Esophagus mucosa (tissue), 1 donor: ENCODE results near the gene CRBN. TPM values are rescaled to one million over a fixed set of nuclear protein-coding genes. Genes with fewer than 3 reads are reported as not detected.

Experiments
- ATAC-seq: fragments of 200-7000 bp; cut with Tn5 transposase; one replicate; pipeline ENCODE4 v1.9.1; 2020
- total RNA-seq: library from RNA; stranded (reverse); gene quantifications from one replicate; pipeline ENCODE4 v1.2.4, GENCODE V29; 2023
- donor health status: DM: yes; HTN: yes; CAD: no.

CRBN gene
- total RNA-seq, 1 donor from 2014 or later: 20.9 TPM

- ATAC-seq: no peak
Observed at GRCh38 chr3:3170998-3171397, 8.5 kb downstream of the CRBN start.

GRCh38 chr3:3165650-3166049, 13.8 kb downstream of the CRBN start:
- no peak for ATAC-seq

GRCh38 chr3:3165241-3165640, 14.2 kb downstream of the CRBN start:
- no peak for ATAC-seq

- no peak for ATAC-seq
Observed at GRCh38 chr3:3160826-3161225, 18.7 kb downstream of the CRBN start.

- no peak for ATAC-seq
Observed at GRCh38 chr3:3157484-3157883, 22.0 kb downstream of the CRBN start.

- ATAC-seq: no peak
Observed at GRCh38 chr3:3154879-3155610, 24.4 kb downstream of the CRBN start.

DNA sequence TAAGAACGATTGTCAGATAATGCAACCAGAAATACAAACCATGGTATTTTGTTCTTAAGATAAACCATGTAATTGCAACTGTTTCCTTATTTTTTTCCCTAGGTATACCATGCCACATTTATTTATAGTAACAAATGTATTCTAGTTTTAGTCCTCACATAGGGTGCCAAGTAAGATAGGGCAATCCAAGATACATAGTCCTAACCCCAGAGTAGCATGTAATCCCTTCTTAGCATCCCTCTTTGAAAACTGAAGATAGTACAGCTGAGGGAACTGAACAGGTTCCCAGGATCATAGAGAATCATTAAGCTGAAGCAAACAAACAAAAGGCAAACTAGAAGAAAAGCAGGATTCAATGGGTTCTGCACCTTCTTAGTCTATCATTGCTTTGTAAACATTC, 28.0 kb downstream of the CRBN start:
- ATAC-seq: no peak

GRCh38 chr3:3149560-3149959, 29.9 kb downstream of the CRBN start:
- no peak for ATAC-seq

GRCh38 chr3:3145831-3146230, 33.7 kb downstream of the CRBN start:
- no peak for ATAC-seq

GRCh38 chr3:3141939-3142338, 37.6 kb downstream of the CRBN start:
- no peak for ATAC-seq

GRCh38 chr3:3137526-3137925, 42.0 kb downstream of the CRBN start:
- ATAC-seq: no peak

DNA sequence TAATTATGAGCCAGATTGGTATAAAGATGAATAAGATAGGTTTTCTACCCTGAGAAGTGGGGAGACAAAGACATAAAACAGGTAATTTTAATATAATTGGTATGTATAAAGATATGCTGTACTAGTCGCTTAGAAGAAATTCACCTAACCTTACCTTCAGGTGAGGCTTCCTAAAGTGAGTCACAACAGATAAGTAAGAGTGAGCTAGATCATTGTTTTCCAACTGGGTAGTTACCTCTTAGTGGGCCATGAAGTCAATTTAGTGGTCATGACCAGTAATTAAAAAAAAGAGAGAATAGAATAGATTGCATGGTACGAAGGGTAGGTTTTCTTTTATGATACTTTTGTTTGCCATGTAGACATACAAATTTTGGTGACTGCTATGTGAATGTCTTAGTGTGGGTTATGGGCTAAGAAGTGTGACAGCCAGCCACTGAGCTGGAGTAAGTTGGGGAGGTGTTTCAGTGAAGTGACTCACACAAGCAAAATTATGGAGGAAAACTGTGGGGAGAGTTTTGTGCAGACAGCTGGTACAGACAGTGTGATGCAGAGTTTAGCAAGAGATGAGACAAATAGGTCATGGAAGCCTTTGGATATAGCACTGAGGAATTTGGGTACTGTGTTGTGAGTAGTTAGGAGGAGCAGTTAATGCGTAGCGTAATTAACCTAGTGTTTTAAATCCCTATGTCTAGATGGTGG, 44.6 kb downstream of the CRBN start:
- no peak for ATAC-seq

DNA sequence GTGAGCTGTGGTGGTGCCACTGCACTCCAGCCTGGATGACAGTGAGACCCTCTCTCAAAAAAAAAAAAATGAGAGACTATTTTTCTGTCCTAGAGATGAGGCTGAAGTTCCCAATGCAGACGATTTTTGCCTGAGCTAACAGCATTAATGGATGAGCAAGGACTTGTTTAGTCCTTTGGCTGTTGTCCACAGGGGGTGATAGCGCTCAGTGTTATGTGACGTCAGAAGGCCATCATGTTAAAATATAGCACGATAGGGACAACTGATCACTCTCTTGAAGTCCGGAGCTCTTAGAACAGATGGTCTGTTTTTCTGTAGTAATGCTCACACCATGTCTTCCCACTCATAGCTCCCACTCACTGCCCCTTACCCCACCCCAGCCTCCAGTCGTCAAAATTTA, 46.0 kb downstream of the CRBN start:
- no peak for ATAC-seq

DNA sequence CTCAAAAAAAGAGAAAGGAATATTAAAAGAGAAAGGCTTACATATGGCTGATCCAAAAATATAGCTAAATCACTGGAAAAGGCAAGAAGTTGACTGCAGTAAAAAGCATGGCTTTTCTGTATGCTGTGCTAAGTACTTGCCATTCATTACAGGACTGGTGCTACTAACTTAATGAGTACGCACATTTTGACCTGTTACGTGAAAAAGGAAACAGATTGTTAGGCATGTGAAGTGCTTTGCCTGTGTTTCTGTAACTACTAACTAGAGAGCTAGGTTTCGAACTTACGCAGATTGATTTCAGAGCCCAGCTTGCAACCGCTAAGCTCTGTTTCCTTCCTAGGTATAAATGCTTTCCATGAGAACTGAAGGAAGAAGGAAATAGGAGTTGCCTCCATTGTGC, 49.9 kb downstream of the CRBN start:
- ATAC-seq: no peak

DNA sequence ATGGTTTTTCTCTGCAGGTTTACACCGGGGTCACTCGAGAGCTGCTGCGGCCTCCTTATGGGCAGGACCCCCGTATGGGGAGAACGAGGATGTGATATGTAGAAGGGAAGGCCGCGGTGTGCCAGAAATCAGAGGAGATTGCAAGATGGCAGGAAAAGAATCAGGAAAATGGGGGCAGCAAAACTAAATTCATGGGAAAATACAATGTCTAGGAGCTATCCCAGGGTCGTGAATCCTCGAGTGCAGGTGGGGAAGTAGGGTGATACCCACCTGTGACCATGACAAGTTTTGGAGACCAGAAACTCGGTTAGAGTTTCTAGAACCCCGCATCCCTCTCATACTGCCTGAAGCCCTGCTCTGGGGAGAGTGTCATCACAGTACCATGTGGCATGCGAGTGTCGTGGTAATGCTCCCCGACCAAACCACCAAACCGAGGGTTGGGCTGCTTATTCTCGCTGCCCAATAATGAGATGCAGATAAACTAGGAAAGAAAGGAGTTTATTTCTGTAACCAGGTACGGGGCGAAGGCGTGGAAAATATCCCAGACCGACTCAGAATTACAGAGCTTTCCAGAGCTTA, 52.0 kb downstream of the CRBN start:
- ATAC-seq: peak; percentile 51

- peak; percentile 100 for ATAC-seq
Observed at GRCh38 chr3:3126477-3127431, 52.7 kb downstream of the CRBN start, which contains the start of gene TRNT1. TRNT1 (plus strand) TSS chr3:3126940; CDS start chr3:3129041, 2,101 bp downstream.

GRCh38 chr3:3125977-3126376, 53.5 kb downstream of the CRBN start:
- no peak for ATAC-seq

GRCh38 chr3:3119393-3119851, 60.1 kb downstream of the CRBN start:
- no peak for ATAC-seq

- no peak for ATAC-seq
Observed at GRCh38 chr3:3117651-3118050, 61.8 kb downstream of the CRBN start.

- ATAC-seq: no peak
Observed at GRCh38 chr3:3113042-3113709, 66.3 kb downstream of the CRBN start.

GRCh38 chr3:3110749-3111361, 68.6 kb downstream of the CRBN start:
- ATAC-seq: no peak

GRCh38 chr3:3110299-3110630, 69.2 kb downstream of the CRBN start, which contains the start of gene IL5RA:
IL5RA (minus strand) TSS chr3:3110374; CDS start chr3:3104984, 5,390 bp downstream.
- no peak for ATAC-seq
